Activated T-cell treated with anti-CD3 and anti-CD28 coated beads for 1 hour (primary cell): ENCODE measurements around the gene DYSF.
"Not testable (repeated sequence)": the region's sequence is repeated elsewhere in the genome, so short reads cannot be mapped to it uniquely, and the experiment has no call there.

ENCODE experiments used
- DNase-seq: peaks from one replicate; pipeline ENCODE4 v3.0.0-alpha.2; 2020; ENCODE audit warnings: low read depth

Gene DYSF

GRCh38 chr2:71472019-71472418 lies 18.7 kb downstream of the DYSF start:
- DNase-seq, result no peak

GRCh38 chr2:71473346-71474031 lies 20.1 kb downstream of the DYSF start:
- no peak for DNase-seq

- DNase-seq, result no peak
Observed at GRCh38 chr2:71474116-71474743, 20.9 kb downstream of the DYSF start.

- DNase-seq, result no peak
Observed at GRCh38 chr2:71474744-71475397, 21.5 kb downstream of the DYSF start.

- DNase-seq, result no peak
Observed at GRCh38 chr2:71476495-71476894, 23.1 kb downstream of the DYSF start.

GRCh38 chr2:71477231-71477691 lies 23.9 kb downstream of the DYSF start:
- DNase-seq, result no peak

- DNase-seq, result no peak
Observed at GRCh38 chr2:71478806-71479205, 25.4 kb downstream of the DYSF start.

- no peak for DNase-seq
Observed at GRCh38 chr2:71479261-71479660, 25.9 kb downstream of the DYSF start.

- DNase-seq, result no peak
Observed at GRCh38 chr2:71481111-71481510, 27.8 kb downstream of the DYSF start.

GRCh38 chr2:71482055-71482454 lies 28.7 kb downstream of the DYSF start:
- no peak for DNase-seq

- no peak for DNase-seq
Observed at GRCh38 chr2:71483246-71483645, 29.9 kb downstream of the DYSF start.

- no peak for DNase-seq
Observed at GRCh38 chr2:71484354-71484753, 31.0 kb downstream of the DYSF start.

- no peak for DNase-seq
Observed at GRCh38 chr2:71486881-71487640, 33.7 kb downstream of the DYSF start.

GRCh38 chr2:71491551-71491950 lies 38.2 kb downstream of the DYSF start:
- DNase-seq, result not testable (repeated sequence)

- no peak for DNase-seq
Observed at GRCh38 chr2:71492112-71492511, 38.8 kb downstream of the DYSF start.

GRCh38 chr2:71494091-71494490 lies 40.7 kb downstream of the DYSF start:
- DNase-seq, result no peak

GRCh38 chr2:71494523-71495155 lies 41.3 kb downstream of the DYSF start:
- DNase-seq, result no peak

GRCh38 chr2:71496156-71496770 lies 42.9 kb downstream of the DYSF start:
- DNase-seq, result no peak

- DNase-seq, result no peak
Observed at GRCh38 chr2:71498261-71498701, 44.9 kb downstream of the DYSF start.

- DNase-seq, result no peak
Observed at GRCh38 chr2:71499691-71500090, 46.3 kb downstream of the DYSF start.

- DNase-seq, result no peak
Observed at GRCh38 chr2:71500426-71501079, 47.2 kb downstream of the DYSF start.
